Measurements from ENCODE around the gene SUN5.

DNA sequence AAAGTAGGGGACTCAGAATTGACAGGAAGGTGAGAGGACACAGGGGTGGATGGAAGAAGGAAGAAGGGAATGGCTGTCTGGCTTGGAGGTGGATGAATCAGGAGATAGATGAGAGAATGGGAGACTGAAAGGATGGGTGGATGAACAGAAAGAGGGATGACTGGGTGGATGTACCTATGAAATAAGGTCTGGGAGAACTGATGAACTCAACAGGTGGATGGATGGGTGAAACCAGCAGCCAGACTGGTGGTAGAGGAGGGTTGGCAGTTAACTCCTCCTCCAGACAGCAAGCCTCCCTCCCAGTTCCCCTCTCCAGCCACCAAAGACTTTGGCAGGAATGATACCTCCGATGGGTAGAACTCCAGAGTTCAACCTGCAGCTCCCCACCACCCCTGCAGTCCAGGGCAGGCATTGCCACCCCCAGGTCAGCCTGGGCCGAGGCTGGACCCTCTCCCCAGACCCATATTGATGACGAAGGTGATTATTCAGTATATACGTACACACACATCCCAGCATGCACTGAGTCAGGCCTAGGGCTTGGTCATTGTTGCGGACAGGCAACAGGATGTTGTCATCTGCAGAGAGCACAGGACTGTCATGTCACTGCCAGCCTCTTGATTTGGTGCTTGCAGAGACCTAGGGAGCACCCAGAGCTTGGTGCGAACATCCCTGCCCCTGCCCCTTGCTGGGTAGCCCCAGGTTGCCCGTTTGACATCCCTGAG lies 2.0 kb downstream of the SUN5 start:
- no peak for TF ChIP-seq ATF2 (CRISPR knock-in tag; IDR thresholded peaks at IDR 0.05; ENCODE audit: borderline replicate concordance, low read depth)
- no peak for TF ChIP-seq CTCF (IDR thresholded peaks at IDR 0.05)
- no peak for TF ChIP-seq ZNF232 (CRISPR knock-in tag; IDR thresholded peaks at IDR 0.05)
- TF ChIP-seq RELA (CRISPR knock-in tag; IDR thresholded peaks at IDR 0.05; ENCODE audit: borderline replicate concordance): no peak
- no peak for TF ChIP-seq FOXK1 (CRISPR knock-in tag; IDR thresholded peaks at IDR 0.05)
- TF ChIP-seq, protein P1, sequence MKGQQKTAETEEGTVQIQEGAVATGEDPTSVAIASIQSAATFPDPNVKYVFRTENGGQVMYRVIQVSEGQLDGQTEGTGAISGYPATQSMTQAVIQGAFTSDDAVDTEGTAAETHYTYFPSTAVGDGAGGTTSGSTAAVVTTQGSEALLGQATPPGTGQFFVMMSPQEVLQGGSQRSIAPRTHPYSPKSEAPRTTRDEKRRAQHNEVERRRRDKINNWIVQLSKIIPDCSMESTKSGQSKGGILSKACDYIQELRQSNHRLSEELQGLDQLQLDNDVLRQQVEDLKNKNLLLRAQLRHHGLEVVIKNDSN (CRISPR knock-in tag; IDR thresholded peaks at IDR 0.05): no peak
- TF ChIP-seq, protein P2, sequence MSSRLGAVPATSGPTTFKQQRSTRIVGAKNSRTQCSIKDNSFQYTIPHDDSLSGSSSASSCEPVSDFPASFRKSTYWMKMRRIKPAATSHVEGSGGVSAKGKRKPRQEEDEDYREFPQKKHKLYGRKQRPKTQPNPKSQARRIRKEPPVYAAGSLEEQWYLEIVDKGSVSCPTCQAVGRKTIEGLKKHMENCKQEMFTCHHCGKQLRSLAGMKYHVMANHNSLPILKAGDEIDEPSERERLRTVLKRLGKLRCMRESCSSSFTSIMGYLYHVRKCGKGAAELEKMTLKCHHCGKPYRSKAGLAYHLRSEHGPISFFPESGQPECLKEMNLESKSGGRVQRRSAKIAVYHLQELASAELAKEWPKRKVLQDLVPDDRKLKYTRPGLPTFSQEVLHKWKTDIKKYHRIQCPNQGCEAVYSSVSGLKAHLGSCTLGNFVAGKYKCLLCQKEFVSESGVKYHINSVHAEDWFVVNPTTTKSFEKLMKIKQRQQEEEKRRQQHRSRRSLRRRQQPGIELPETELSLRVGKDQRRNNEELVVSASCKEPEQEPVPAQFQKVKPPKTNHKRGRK (CRISPR knock-in tag; IDR thresholded peaks at IDR 0.05; ENCODE audit: borderline replicate concordance): no peak
- no peak for TF ChIP-seq NR2C2 (CRISPR knock-in tag; IDR thresholded peaks at IDR 0.05)
- no peak for TF ChIP-seq TCF7 (CRISPR knock-in tag; IDR thresholded peaks at IDR 0.05; ENCODE audit: low read depth)
- no peak for TF ChIP-seq NFE2L1 (CRISPR knock-in tag; IDR thresholded peaks at IDR 0.05)
- no peak for TF ChIP-seq ELF4 (CRISPR knock-in tag; IDR thresholded peaks at IDR 0.05; ENCODE audit: low read depth)
